Middle frontal gyrus (tissue), 1 donor: ENCODE results near the gene MEX3B.

Experiments
- DNase-seq: peaks from one replicate; pipeline ENCODE4 v3.0.0-alpha.2; 2015; ENCODE audit warnings: low spot score; ENCODE audit errors: extremely low spot score

Gene MEX3B

GRCh38 chr15:82045892-82046665 is at the start of gene MEX3B:
MEX3B (minus strand) TSS chr15:82046018; CDS start chr15:82045705, 313 bp downstream.
- peak; percentile 87 for DNase-seq

GRCh38 chr15:82093774-82094211 is 48.0 kb upstream of the MEX3B start:
- no peak for DNase-seq

- DNase-seq: no peak
Observed at GRCh38 chr15:82093325-82093724, 47.5 kb upstream of the MEX3B start.

- DNase-seq: no peak
Observed at GRCh38 chr15:82091636-82092140, 45.9 kb upstream of the MEX3B start.

GRCh38 chr15:82086243-82086995 is 40.6 kb upstream of the MEX3B start:
- DNase-seq: no peak

- DNase-seq: no peak
Observed at GRCh38 chr15:82081914-82082762, 36.3 kb upstream of the MEX3B start.

GRCh38 chr15:82080774-82081173 is 35.0 kb upstream of the MEX3B start:
- DNase-seq: no peak

- DNase-seq: no peak
Observed at GRCh38 chr15:82079736-82080135, 33.9 kb upstream of the MEX3B start.

- no peak for DNase-seq
Observed at GRCh38 chr15:82074610-82075009, 28.8 kb upstream of the MEX3B start.

- DNase-seq: no peak
Observed at GRCh38 chr15:82072926-82073537, 27.2 kb upstream of the MEX3B start.

GRCh38 chr15:82066455-82066854 is 20.6 kb upstream of the MEX3B start:
- no peak for DNase-seq

- no peak for DNase-seq
Observed at GRCh38 chr15:82064824-82065223, 19.0 kb upstream of the MEX3B start.

- no peak for DNase-seq
Observed at GRCh38 chr15:82062479-82063454, 16.9 kb upstream of the MEX3B start.

- DNase-seq: no peak
Observed at GRCh38 chr15:82060817-82061216, 15.0 kb upstream of the MEX3B start.

GRCh38 chr15:82058517-82059204 is 12.8 kb upstream of the MEX3B start:
- no peak for DNase-seq

GRCh38 chr15:82058026-82058425 is 12.2 kb upstream of the MEX3B start:
- DNase-seq: no peak

GRCh38 chr15:82056958-82057823 is 11.4 kb upstream of the MEX3B start:
- no peak for DNase-seq

GRCh38 chr15:82052751-82053150 is 6.9 kb upstream of the MEX3B start:
- no peak for DNase-seq
